ENCODE data around the gene RAD51B.

DNA sequence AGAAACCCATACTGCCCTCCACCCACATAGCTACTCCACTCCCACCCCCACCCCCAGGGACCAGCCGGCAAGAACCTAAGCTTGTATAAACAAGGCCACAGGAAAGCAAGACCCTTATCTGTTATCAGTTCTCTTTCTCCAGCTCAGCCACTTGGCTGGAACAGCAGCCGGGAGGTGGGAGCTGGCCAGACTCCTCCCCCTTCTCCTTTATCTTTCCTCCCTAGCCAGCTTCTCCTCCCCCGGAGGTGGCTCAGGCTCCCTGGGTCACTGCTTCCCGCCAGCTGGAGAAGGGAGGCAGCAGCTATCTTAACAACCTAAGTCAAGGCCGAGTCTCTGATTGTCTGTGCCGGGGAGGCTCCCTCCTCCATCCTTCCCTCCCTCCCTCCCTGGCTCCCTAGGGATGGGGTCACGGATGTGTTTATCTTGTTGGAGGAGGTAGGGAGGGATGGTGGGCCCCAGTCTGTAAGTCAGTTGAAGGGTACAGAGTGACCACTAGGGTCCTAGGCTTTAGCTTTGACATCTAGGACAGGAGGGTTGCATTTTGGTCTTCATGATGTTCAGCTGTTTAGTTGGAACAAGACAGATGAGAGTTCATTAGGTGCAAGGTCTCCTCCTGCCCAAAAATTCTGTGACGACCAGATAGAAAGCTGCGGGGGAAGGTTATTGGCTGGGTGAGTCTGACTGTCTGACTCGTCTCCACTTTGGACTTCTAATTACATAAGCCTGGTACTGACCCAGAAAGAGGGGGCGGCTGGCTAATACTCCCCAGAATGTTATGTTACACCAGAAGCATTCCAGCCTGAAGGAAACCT lies 943.6 kb downstream of the RAD51B start:
- TF ChIP-seq POLR2A (IDR thresholded peaks at IDR 0.05) (no peak), EP300 (IDR thresholded peaks at IDR 0.05) (no peak), POLR2AphosphoS5 (IDR thresholded peaks at IDR 0.05) (no peak)
- TF ChIP-seq, protein P1, sequence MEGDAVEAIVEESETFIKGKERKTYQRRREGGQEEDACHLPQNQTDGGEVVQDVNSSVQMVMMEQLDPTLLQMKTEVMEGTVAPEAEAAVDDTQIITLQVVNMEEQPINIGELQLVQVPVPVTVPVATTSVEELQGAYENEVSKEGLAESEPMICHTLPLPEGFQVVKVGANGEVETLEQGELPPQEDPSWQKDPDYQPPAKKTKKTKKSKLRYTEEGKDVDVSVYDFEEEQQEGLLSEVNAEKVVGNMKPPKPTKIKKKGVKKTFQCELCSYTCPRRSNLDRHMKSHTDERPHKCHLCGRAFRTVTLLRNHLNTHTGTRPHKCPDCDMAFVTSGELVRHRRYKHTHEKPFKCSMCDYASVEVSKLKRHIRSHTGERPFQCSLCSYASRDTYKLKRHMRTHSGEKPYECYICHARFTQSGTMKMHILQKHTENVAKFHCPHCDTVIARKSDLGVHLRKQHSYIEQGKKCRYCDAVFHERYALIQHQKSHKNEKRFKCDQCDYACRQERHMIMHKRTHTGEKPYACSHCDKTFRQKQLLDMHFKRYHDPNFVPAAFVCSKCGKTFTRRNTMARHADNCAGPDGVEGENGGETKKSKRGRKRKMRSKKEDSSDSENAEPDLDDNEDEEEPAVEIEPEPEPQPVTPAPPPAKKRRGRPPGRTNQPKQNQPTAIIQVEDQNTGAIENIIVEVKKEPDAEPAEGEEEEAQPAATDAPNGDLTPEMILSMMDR (IDR thresholded peaks at IDR 0.05): no peak

Data from upper lobe of left lung (tissue), 4 donors.